Fibroblast of pulmonary artery (primary cell): Measurements from ENCODE around the gene ATAD3A.

ENCODE experiments used
- DNase-seq: peaks from one replicate; pipeline ENCODE4 v3.0.0-alpha.2; 2010; ENCODE audit warnings: low read depth
- H3K4me3 ChIP-seq: replicated peaks from 2 replicates; pipeline ENCODE4 v1.5.1; 2011; ENCODE audit warnings: low read depth, mild to moderate bottlenecking, control low read depth, low read length, moderate library complexity
- TF ChIP-seq, protein P1 (sequence below): IDR thresholded peaks from 2 replicates; pipeline ENCODE4 v1.5.1; 2011; ENCODE audit warnings: mild to moderate bottlenecking, control low read depth, low read length, inconsistent platforms; ENCODE audit errors: missing control alignments

The ATAD3A gene

DNA sequence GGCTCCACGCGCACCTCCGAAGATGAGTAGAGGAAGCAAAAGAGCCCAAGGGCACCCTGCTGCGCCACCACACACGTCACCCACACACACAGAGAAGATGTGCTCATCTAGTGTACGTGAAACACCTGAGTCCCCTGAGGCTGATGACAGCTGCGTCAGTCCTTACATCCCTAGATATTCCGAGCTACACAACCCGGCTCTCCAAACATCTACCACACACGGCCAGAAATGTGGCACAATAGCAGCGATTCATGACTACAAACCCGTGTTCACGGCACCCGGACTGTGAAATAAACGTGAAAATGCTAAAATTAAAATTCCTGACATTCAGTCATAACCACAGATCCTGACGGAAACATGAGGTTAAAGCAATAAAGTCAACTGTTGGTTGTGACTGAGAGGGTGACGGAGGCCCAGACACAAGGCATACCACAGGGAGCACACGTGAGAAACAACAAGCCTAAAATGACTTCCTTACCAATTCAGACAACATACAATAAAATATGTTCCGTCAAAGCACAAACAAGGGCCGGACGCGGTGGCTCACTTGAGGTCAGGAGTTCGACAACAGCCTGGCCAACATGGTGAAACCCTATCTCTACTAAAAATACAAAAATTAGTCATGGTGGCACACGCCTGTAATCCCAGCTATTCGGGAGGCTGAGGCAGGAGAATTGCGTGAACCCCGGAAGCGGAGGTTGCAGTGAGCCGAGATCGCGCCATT lies 55.4 kb downstream of the ATAD3A start:
- no peak overlapping the region for H3K4me3 ChIP-seq
- TF ChIP-seq, protein P1, sequence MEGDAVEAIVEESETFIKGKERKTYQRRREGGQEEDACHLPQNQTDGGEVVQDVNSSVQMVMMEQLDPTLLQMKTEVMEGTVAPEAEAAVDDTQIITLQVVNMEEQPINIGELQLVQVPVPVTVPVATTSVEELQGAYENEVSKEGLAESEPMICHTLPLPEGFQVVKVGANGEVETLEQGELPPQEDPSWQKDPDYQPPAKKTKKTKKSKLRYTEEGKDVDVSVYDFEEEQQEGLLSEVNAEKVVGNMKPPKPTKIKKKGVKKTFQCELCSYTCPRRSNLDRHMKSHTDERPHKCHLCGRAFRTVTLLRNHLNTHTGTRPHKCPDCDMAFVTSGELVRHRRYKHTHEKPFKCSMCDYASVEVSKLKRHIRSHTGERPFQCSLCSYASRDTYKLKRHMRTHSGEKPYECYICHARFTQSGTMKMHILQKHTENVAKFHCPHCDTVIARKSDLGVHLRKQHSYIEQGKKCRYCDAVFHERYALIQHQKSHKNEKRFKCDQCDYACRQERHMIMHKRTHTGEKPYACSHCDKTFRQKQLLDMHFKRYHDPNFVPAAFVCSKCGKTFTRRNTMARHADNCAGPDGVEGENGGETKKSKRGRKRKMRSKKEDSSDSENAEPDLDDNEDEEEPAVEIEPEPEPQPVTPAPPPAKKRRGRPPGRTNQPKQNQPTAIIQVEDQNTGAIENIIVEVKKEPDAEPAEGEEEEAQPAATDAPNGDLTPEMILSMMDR: no peak

DNA sequence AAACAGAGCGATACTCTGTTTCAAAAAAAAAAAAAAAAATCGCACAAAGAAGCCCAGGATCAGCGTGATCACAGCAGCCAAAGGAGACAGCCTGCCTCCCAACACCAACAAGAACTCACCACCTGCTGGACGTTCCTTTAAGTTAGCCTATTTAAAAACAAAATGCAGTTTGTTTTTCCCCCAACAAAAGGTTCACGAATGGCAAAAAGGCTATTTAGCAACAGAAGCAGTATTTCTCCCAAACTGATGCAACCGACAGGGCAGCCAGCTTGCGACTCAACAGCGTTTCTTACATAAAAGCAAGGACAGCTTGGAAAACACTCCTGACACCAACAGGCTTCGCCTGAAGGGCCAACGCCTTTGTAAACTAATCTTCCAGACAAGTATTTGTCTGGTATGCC lies 55.9 kb downstream of the ATAD3A start:
- TF ChIP-seq, protein P1: no peak
- H3K4me3 ChIP-seq: no peak overlapping the region
- no peak for DNase-seq

More for the DNA sequence above, 55.4 kb downstream of the ATAD3A start:
- DNase-seq: no peak

DNA sequence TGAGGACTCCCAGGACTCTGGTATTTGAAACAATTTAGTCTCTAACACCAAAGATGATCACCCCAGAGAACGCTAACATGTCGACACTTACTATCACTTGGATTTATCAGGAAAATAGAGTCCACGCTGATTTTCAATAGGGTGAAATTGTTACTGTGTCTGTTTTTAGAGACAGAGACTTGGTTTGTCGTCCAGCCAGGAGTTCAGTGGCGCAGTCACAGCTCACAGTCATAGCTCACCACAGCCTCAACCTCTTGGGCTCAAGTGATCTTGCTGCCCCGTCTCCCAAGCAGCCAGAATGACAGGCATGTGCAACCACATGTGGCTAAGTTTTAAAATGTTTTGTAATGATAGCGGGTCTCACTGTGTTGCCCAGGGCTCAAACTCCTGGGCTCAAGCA lies 57.4 kb downstream of the ATAD3A start:
- TF ChIP-seq, protein P1: no peak
- H3K4me3 ChIP-seq: no peak overlapping the region

DNA sequence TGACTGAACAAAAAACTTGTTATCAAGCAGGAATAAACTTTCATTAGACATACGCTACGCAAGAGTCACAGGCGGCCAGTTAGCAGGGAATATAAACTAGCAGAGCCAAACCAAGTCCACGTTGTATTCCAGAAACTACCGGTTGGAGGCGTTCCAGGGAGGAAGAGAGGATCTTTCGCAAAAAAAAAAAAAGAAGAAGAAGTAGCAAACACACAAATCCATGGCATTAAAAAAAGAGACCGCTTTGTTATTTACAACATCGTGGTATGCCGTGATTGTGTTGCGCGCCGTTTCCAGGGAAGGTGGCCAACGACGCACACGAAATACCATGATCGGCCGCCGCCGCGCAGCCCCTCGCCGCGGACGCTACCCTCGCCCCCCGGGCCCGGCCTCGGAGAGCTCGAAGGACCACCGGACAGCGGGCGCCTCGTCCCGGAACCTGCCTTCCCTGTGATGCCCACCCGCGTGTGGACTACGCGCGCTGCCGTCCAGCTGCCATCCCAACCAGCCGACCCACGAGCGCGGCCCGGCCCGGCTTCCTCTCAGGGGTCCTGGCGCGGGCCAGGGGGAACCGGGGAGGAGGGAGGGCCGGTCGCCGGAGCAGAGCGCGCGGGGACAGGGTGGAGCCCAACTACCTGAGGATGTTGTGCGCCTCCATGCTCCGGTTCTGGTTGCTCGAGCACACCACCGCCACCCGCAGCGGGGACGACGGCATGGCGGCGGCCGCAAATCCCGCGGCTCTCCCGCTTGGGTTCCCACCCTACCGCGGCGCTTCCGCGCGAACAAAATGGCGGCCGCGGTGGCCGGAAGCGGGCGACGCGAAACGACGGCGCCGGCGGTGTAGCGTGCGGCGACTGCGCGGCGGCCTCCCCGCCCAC lies 62.1 kb downstream of the ATAD3A start:
- DNase-seq: peak; percentile 72
- TF ChIP-seq, protein P1: peak; percentile 25
- peak overlapping the region; percentile 96 for H3K4me3 ChIP-seq

More for the DNA sequence above, 57.4 kb downstream of the ATAD3A start:
- DNase-seq: no peak

DNA sequence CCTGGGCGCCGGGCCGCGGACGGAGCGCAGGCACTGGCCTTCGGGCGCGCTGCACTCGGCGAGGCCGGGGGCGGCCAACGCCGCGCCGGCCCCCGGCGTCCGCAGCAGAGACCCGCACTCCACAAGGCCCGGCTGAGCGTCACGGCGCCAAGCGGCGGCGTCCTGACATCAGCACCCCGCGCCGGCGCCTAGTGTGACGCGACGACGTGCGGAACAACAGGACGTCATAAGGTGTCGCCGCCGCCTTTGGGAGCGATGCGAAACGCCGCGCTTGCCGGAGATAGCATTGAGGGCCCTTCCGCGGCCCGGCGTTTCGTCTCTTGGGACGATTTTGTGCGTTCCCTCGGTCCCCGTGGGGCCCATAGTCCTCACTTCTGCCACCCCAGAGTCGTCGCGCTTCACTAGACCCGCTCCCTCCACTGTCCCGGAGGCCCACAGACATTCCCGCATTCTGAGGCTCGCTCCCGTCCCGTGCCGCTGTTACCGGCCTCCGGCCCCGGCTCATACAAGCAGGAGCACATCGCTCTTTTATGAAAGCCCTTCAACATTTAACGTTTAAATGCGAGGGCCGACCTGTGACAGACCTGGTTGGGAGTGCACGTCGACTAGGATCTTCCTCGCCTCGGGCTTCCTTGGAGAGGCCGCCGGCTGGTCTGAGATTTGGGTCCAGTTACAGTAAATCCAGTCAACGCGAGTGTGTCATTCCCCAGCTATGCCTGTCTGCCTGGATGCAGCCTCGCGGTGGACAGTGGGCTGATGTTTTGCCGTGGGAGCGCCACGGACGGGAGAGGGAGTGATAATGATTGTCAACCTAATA lies 63.0 kb downstream of the ATAD3A start, which contains the start of gene SSU72:
Gene SSU72 (minus strand): TSS at position 143 of the 817 bp plus-strand sequence. CDS start 306 bp downstream, outside the sequence.
- DNase-seq: peak; percentile 94
- H3K4me3 ChIP-seq: peak within 1 kb of the TSS; percentile 96
- TF ChIP-seq, protein P1: no peak

DNA sequence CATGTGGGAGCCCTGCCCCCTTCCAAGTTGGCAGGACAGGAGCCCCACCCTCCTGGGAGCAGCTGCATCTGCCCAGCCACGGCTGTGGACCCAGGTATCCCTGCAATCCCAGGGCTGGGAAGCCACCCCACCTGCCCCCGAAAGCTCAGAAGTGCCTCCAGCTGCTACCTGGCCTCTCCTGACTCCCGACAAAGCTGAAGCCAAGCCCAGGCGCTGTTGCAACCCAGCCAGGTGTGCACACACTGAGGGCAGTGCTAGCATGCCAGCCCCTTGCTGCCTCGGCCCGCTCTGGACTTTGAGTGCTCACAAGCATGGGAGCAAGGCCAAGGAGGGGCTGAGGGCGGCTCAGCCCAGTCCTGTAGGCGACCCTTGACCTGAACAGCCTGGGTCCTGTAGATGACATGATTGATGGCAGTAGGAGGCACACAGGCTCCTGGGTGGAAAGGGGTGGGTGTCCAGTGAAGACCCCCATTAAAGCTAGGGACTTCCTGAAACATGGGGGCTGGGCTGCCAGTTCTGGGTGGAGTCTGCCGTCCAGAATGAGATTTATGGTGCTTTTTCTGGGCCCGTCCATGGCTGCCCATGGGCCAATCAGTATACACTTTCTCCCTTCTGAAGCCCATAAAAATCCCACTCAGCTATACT lies 65.5 kb downstream of the ATAD3A start:
- TF ChIP-seq, protein P1: no peak

More for the DNA sequence above, 65.5 kb downstream of the ATAD3A start:
- no peak for DNase-seq
- no peak overlapping the region for H3K4me3 ChIP-seq
